ENCODE measurements around the gene CTXN3. TPM values are rescaled to one million over a fixed set of nuclear protein-coding genes. Genes with fewer than 3 reads are reported as not detected.

Gene CTXN3
- total RNA-seq = not detected

GRCh38 chr5:127649018-127649439, at the start of gene CTXN3:
CTXN3 (plus strand) TSS chr5:127649082; CDS start chr5:127657522, 8,440 bp downstream.
- no peak for DNase-seq (ENCODE audit: low read depth in 2 of 3, low spot score in 2 of 3)

GRCh38 chr5:127599320-127599719, 49.6 kb upstream of the CTXN3 start:
- DNase-seq (ENCODE audit: low read depth in 2 of 3, low spot score in 2 of 3) = no peak

GRCh38 chr5:127599847-127600246, 49.0 kb upstream of the CTXN3 start:
- no peak for DNase-seq (ENCODE audit: low read depth in 2 of 3, low spot score in 2 of 3)

- DNase-seq (ENCODE audit: low read depth in 2 of 3, low spot score in 2 of 3) = no peak
These were observed 47.8 kb upstream of the CTXN3 start for GRCh38 chr5:127601111-127601510.

GRCh38 chr5:127601601-127602000, 47.3 kb upstream of the CTXN3 start:
- no peak for DNase-seq (ENCODE audit: low read depth in 2 of 3, low spot score in 2 of 3)

GRCh38 chr5:127602481-127602880, 46.4 kb upstream of the CTXN3 start:
- DNase-seq (ENCODE audit: low read depth in 2 of 3, low spot score in 2 of 3) = peak in 1 of 3 donors; percentile 17

- DNase-seq (ENCODE audit: low read depth in 2 of 3, low spot score in 2 of 3) = peak in 2 of 3 donors; percentile 31 to 62
These were observed 45.7 kb upstream of the CTXN3 start for GRCh38 chr5:127602896-127603844.

- DNase-seq (ENCODE audit: low read depth in 2 of 3, low spot score in 2 of 3) = no peak
These were observed 40.7 kb upstream of the CTXN3 start for GRCh38 chr5:127608077-127608660.

- peak in 1 of 3 donors; percentile 15 for DNase-seq (ENCODE audit: low read depth in 2 of 3, low spot score in 2 of 3)
These were observed 39.9 kb upstream of the CTXN3 start for GRCh38 chr5:127609011-127609410.

- DNase-seq (ENCODE audit: low read depth in 2 of 3, low spot score in 2 of 3) = no peak
These were observed 38.9 kb upstream of the CTXN3 start for GRCh38 chr5:127609957-127610356.

- DNase-seq (ENCODE audit: low read depth in 2 of 3, low spot score in 2 of 3) = no peak
These were observed 36.3 kb upstream of the CTXN3 start for GRCh38 chr5:127612441-127613141.

- no peak for DNase-seq (ENCODE audit: low read depth in 2 of 3, low spot score in 2 of 3)
These were observed 33.0 kb upstream of the CTXN3 start for GRCh38 chr5:127615916-127616315.

GRCh38 chr5:127619908-127620479, 28.9 kb upstream of the CTXN3 start:
- no peak for DNase-seq (ENCODE audit: low read depth in 2 of 3, low spot score in 2 of 3)

GRCh38 chr5:127621601-127622325, 27.1 kb upstream of the CTXN3 start:
- no peak for DNase-seq (ENCODE audit: low read depth in 2 of 3, low spot score in 2 of 3)

GRCh38 chr5:127634007-127634406, 14.9 kb upstream of the CTXN3 start:
- DNase-seq (ENCODE audit: low read depth in 2 of 3, low spot score in 2 of 3) = no peak

GRCh38 chr5:127639828-127640227, 9.1 kb upstream of the CTXN3 start:
- DNase-seq (ENCODE audit: low read depth in 2 of 3, low spot score in 2 of 3) = no peak

GRCh38 chr5:127642949-127643348, 5.9 kb upstream of the CTXN3 start:
- no peak for DNase-seq (ENCODE audit: low read depth in 2 of 3, low spot score in 2 of 3)

GRCh38 chr5:127643607-127644006, 5.3 kb upstream of the CTXN3 start:
- DNase-seq (ENCODE audit: low read depth in 2 of 3, low spot score in 2 of 3) = no peak

- no peak for DNase-seq (ENCODE audit: low read depth in 2 of 3, low spot score in 2 of 3)
These were observed 3.6 kb upstream of the CTXN3 start for GRCh38 chr5:127645300-127645726.

GRCh38 chr5:127647361-127647958, 1.4 kb upstream of the CTXN3 start:
- no peak for DNase-seq (ENCODE audit: low read depth in 2 of 3, low spot score in 2 of 3)

All from hematopoietic multipotent progenitor cell (in vitro differentiated cells).